OCI-LY1 (cell line): Measurements from ENCODE around the gene RPL12.

Experiments used
- H2AFZ ChIP-seq: fragments of 200-600 bp; sonication (generic), shearing (Covaris generic); 2 replicates; pipeline ENCODE4 v1.6.0; 2014; ENCODE audit warnings: antibody characterized with exemption, mild to moderate bottlenecking, low read length
- H3F3A ChIP-seq: fragments of 200-600 bp; sonication (generic), shearing (Covaris generic); 2 replicates; pipeline ENCODE4 v1.6.0; 2014; ENCODE audit warnings: mild to moderate bottlenecking, antibody characterized with exemption, low read length, moderate library complexity; ENCODE audit not compliant: insufficient read depth
- H3K27ac ChIP-seq: fragments of 200-600 bp; sonication (generic); 2 replicates; pipeline ENCODE4 v1.5.1; 2014; ENCODE audit warnings: low read length, mixed run types, mild to moderate bottlenecking, low read depth; ENCODE audit not compliant: poor library complexity, severe bottlenecking
- H3K27me3 ChIP-seq: fragments of 200-600 bp; sonication (generic); 2 replicates; pipeline ENCODE4 v1.6.0; 2014; ENCODE audit warnings: antibody characterized with exemption, mild to moderate bottlenecking, low read length, moderate library complexity; ENCODE audit not compliant: insufficient read depth
- H3K36me3 ChIP-seq: fragments of 200-600 bp; sonication (generic); 2 replicates; pipeline ENCODE4 v1.6.1; 2014; ENCODE audit warnings: mild to moderate bottlenecking, antibody characterized with exemption, low read length, moderate library complexity, mixed read lengths; ENCODE audit not compliant: insufficient read depth
- H3K4me1 ChIP-seq: fragments of 200-600 bp; sonication (generic); 2 replicates; pipeline ENCODE4 v1.5.1; 2014; ENCODE audit warnings: mild to moderate bottlenecking, low read length, moderate library complexity; ENCODE audit not compliant: insufficient read depth, severe bottlenecking
- H3K4me2 ChIP-seq: fragments of 200-600 bp; sonication (generic), shearing (Covaris generic); 2 replicates; pipeline ENCODE4 v1.6.1; 2014; ENCODE audit warnings: low read length
- H3K4me3 ChIP-seq: fragments of 200-600 bp; sonication (generic); 2 replicates; pipeline ENCODE4 v1.5.1; 2014; ENCODE audit warnings: low read length, low read depth, mild to moderate bottlenecking, mixed read lengths; ENCODE audit not compliant: poor library complexity, severe bottlenecking
- H3K79me2 ChIP-seq: fragments of 200-600 bp; shearing (Covaris generic); 2 replicates; pipeline ENCODE4 v1.6.1; 2016; ENCODE audit warnings: mixed run types, low read length, mixed read lengths; ENCODE audit not compliant: insufficient read depth
- H3K9ac ChIP-seq: fragments of 200-600 bp; sonication (generic), shearing (Covaris generic); 2 replicates; pipeline ENCODE4 v1.6.1; 2014; ENCODE audit warnings: mild to moderate bottlenecking, low read length, mixed read lengths
- H3K9me2 ChIP-seq: fragments of 200-600 bp; sonication (generic), shearing (Covaris generic); 2 replicates; pipeline ENCODE4 v1.6.1; 2014; ENCODE audit warnings: low read depth, mild to moderate bottlenecking, low read length, mixed read lengths
- H3K9me3 ChIP-seq: fragments of 200-600 bp; shearing (Covaris generic); 2 replicates; pipeline ENCODE4 v1.6.1; 2014; ENCODE audit warnings: low read length, mixed read lengths
- H4K20me1 ChIP-seq: fragments of 200-600 bp; sonication (generic), shearing (Covaris generic); 2 replicates; pipeline ENCODE4 v1.6.0; 2016; ENCODE audit warnings: mild to moderate bottlenecking, low read length; ENCODE audit not compliant: insufficient read depth
- EZH2 ChIP-seq: fragments of 200-600 bp; sonication (generic), shearing (Covaris generic); IDR thresholded peaks from 2 replicates; pipeline ENCODE4 v1.8.0; 2017; ENCODE audit warnings: borderline replicate concordance, mixed run types, mild to moderate bottlenecking, antibody characterized with exemption, low read length, moderate library complexity, mixed read lengths
- TF ChIP-seq, protein P1 (sequence below): fragments of 200-600 bp; sonication (generic), shearing (Covaris generic); IDR thresholded peaks from 2 replicates; pipeline ENCODE4 v1.5.1; 2017; ENCODE audit warnings: mild to moderate bottlenecking, antibody characterized with exemption, low read length, moderate library complexity, mixed read lengths

Gene RPL12

DNA sequence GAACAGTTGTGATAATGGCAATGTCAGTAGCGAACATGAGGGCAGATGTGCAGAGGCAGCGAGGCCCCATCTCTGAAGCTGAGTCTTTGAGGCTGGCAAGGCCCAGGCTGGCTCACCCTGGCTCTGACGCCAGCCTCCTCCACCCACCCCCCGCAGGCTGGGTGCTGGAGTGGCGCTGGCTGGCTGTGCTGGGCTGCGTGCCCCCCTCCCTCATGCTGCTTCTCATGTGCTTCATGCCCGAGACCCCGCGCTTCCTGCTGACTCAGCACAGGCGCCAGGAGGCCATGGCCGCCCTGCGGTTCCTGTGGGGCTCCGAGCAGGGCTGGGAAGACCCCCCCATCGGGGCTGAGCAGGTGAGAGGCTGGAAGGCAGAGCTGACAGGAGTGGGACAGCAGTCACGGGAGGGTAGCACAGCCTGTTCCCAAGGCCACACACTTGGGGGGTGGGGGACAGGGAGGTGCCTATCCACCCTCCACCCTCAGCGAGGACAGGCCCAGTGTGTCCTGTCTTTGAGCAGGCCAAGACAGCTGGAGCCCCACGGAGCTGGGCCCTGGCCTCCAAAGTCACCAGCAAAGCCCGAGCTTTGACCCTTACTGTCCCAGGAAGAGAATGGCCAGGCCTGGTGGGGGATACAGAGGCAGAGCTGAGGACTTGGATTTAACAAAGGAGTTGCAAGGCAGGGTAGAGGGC lies 48.7 kb downstream of the RPL12 start:
- H3K9ac ChIP-seq: no peak overlapping the region
- H4K20me1 ChIP-seq: no peaks in the 10 kb centered on the region
- no peaks in the 10 kb centered on the region for H3K9me2 ChIP-seq
- H3K9me3 ChIP-seq: no peaks in the 10 kb centered on the region
- no peaks in the 10 kb centered on the region for H3F3A ChIP-seq
- H3K4me3 ChIP-seq: no peak overlapping the region
- no peaks in the 10 kb centered on the region for H3K27me3 ChIP-seq
- no peak for TF ChIP-seq EZH2
- TF ChIP-seq, protein P1, sequence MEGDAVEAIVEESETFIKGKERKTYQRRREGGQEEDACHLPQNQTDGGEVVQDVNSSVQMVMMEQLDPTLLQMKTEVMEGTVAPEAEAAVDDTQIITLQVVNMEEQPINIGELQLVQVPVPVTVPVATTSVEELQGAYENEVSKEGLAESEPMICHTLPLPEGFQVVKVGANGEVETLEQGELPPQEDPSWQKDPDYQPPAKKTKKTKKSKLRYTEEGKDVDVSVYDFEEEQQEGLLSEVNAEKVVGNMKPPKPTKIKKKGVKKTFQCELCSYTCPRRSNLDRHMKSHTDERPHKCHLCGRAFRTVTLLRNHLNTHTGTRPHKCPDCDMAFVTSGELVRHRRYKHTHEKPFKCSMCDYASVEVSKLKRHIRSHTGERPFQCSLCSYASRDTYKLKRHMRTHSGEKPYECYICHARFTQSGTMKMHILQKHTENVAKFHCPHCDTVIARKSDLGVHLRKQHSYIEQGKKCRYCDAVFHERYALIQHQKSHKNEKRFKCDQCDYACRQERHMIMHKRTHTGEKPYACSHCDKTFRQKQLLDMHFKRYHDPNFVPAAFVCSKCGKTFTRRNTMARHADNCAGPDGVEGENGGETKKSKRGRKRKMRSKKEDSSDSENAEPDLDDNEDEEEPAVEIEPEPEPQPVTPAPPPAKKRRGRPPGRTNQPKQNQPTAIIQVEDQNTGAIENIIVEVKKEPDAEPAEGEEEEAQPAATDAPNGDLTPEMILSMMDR: no peak
- H3K27ac ChIP-seq: no peak overlapping the region
- H3K4me1 ChIP-seq: peaks cover 10% of the 10 kb centered on the region
- no peak overlapping the region for H2AFZ ChIP-seq
- H3K4me2 ChIP-seq: no peak overlapping the region
- no peaks in the 10 kb centered on the region for H3K79me2 ChIP-seq
- no peaks in the 10 kb centered on the region for H3K36me3 ChIP-seq

DNA sequence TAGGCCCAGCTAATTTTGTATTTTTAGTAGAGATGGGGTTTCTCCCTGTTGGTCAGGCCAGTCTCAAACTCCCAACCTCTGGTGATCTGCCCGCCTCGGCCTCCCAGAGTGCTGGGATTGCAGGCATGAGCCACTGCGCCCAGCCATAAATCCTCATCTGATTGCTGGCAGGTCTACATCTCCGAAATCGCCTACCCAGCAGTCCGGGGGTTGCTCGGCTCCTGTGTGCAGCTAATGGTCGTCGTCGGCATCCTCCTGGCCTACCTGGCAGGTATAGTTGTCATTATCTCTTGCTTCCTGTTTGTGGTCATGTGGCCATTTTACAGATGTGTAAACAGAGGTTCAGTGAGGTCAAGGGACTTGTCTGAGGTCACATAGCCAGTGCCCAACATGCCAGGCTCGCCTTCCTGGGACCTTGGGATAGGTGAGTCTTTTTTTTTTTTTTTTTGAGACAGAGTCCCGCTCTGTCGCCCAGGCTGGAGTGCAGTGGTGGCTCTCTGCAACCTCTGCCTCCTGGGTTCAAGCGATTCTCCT lies 51.4 kb downstream of the RPL12 start:
- H3K9me2 ChIP-seq: no peaks in the 10 kb centered on the region
- H4K20me1 ChIP-seq: no peaks in the 10 kb centered on the region
- no peak overlapping the region for H3K27ac ChIP-seq
- H3K4me1 ChIP-seq: peaks cover 18% of the 10 kb centered on the region
- H3K4me3 ChIP-seq: no peak overlapping the region
- no peak overlapping the region for H3K4me2 ChIP-seq
- H2AFZ ChIP-seq: no peak overlapping the region
- no peak for TF ChIP-seq EZH2
- TF ChIP-seq, protein P1: no peak
- H3K9me3 ChIP-seq: no peaks in the 10 kb centered on the region
- H3K79me2 ChIP-seq: no peaks in the 10 kb centered on the region
- H3K36me3 ChIP-seq: no peaks in the 10 kb centered on the region
- no peaks in the 10 kb centered on the region for H3F3A ChIP-seq
- H3K27me3 ChIP-seq: no peaks in the 10 kb centered on the region
- H3K9ac ChIP-seq: no peak overlapping the region

DNA sequence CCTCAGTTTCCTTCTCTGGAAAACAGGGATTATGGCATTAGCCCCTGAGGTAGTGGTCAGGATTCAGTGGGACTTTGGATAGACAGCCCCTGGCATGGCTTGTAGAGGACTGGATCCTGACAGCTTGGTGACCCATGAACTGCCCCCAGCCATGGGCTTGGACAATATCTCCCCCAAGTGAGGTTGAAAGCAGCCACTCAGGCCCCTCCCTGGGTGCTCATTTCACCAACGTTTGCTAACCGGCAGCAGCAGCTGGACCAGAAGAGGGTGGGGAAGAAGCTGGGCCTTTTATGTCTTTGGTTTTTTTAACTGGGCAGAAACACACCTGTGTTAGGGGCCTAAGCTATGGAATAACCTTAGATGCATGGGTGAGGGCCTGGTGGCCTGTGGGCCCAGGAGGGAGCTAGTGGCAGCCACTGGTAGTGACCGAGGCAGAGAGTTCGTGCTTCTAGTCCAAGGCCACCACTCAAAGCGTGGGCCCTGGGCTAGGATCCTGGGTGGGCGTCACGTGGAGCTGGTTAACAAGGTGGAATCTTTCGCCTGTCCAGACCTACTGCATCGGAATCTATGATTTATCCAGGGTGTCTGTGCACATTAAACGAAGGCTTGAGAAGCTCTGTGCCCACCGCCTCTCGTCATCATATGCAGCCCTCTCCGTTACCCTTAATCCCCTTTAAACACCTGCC lies 52.3 kb downstream of the RPL12 start:
- no peak overlapping the region for H2AFZ ChIP-seq
- H3K4me2 ChIP-seq: no peak overlapping the region
- H4K20me1 ChIP-seq: no peaks in the 10 kb centered on the region
- H3K27me3 ChIP-seq: no peaks in the 10 kb centered on the region
- H3K9me3 ChIP-seq: no peaks in the 10 kb centered on the region
- H3K4me1 ChIP-seq: peaks cover 18% of the 10 kb centered on the region
- H3K9me2 ChIP-seq: no peaks in the 10 kb centered on the region
- no peak overlapping the region for H3K9ac ChIP-seq
- H3K79me2 ChIP-seq: no peaks in the 10 kb centered on the region
- TF ChIP-seq, protein P1: no peak
- no peak for TF ChIP-seq EZH2
- H3K4me3 ChIP-seq: no peak overlapping the region
- no peaks in the 10 kb centered on the region for H3K36me3 ChIP-seq
- H3K27ac ChIP-seq: no peak overlapping the region
- no peaks in the 10 kb centered on the region for H3F3A ChIP-seq
